SKM-1 treated with dmso at 0.1 percent for 144 hours (cell line): ENCODE data around the gene RNGTT.

Experiments used
- DNase-seq: peaks from one replicate; lab custom pipeline; 2025; ENCODE audit not compliant: unreplicated experiment; lab: John Stamatoyannopoulos, UW

Gene RNGTT

DNA sequence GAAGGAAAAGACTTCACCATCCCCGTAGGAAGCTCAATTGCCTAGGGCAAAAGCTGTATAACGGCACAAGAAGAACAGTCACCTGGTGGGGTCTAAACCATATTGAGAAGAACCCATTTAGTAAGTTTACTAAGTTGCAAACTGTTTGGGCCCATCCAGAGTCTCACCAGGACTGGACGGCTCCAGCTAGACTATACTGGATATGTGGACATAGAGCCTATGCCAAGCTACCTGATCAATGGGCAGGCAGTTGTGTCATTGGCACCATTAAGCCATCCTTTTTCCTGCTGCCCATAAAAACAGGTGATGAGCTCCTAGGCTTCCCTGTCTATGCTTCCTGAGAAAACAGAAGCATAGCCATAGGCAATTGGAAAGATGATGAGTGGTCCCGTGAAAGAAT is 293.9 kb downstream of the RNGTT start:
- DNase-seq = no peak

- DNase-seq = no peak
Measured at GRCh38 chr6:88666901-88667300, 296.5 kb downstream of the RNGTT start.

DNA sequence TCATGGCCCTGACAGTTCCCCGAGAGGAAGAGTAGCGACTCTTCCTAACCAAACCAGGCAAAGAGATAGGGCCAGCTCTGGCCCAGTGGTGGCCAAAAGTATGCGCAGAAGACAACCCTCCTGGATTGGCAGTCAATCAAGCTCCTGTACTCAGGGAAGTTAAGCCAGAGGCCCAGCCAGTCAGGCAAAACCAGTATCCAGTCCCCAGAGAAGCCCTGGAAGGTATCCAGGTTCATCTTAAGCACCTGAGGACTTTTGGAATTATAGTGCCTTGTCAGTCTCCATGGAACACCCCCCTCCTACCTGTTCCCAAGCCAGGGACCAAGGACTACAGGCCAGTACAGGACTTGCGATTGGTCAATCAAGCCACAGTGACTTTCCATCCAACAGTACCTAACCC is 298.3 kb downstream of the RNGTT start:
- no peak for DNase-seq

- no peak for DNase-seq
Measured at GRCh38 chr6:88663801-88664200, 299.6 kb downstream of the RNGTT start.

GRCh38 chr6:88662653-88663174 is 300.7 kb downstream of the RNGTT start:
- DNase-seq = no peak

DNA sequence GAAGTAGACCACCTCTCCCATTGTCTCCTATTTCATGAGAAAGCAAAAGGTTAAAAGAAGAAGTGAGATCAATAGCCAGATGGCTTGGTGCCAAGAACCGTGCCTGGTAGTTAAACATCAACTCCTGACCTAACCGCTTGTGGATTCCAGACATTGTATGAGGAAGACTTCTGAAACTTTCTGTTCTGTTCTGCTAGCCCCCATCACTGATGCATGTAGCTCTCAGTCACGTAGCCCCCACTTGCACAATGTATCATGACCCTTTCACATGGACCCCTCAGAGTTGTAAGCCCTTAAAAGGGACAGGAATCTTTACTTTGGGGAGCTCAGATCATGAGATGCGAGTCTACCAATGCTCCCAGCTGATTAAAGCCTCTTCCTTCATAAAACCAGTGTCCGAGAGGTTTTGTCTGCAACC is 301.2 kb downstream of the RNGTT start:
- no peak for DNase-seq

GRCh38 chr6:88661136-88661535 is 302.3 kb downstream of the RNGTT start:
- DNase-seq = no peak

DNA sequence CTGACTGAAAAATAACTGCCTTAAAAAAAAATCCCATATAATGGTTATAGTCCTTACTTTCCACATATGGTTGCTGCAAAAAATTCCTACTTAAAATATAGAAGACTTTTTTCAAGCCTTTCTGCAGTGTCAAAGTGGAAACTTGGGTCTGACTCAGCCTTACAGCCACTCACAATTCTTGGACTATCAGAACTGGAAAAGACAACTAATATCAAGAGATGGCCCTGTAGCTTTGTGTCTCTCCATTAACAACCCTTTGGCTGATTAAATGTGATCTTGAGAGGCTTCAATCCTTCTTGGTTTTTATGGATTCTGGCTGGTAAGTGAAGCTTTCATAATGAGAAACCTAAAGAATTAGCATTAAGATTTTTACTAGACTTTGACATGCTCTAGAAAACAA is 307.8 kb downstream of the RNGTT start:
- no peak for DNase-seq

- no peak for DNase-seq
Measured at GRCh38 chr6:88653936-88654335, 309.5 kb downstream of the RNGTT start.

- DNase-seq = no peak
Measured at GRCh38 chr6:88651400-88651799, 312.0 kb downstream of the RNGTT start.

DNA sequence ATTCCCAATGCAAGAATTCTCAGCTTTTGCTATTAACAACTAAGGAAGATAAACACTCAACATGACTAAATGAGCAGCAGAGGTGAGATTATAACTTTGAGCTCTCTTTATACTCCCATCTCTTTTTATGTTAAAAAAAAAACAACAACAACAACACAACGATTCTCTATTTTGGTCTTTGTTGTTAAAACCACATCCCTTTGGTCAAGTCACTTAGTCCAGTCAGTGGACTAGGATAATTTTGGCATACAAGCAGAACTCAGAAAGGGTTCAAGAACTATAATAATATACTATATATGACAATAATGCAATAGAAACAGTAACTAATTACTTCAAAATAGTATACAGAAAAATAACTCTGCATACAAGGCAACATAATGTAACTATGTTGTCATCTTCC is 312.4 kb downstream of the RNGTT start:
- DNase-seq = no peak

GRCh38 chr6:88650029-88650619 is 313.3 kb downstream of the RNGTT start:
- no peak for DNase-seq

DNA sequence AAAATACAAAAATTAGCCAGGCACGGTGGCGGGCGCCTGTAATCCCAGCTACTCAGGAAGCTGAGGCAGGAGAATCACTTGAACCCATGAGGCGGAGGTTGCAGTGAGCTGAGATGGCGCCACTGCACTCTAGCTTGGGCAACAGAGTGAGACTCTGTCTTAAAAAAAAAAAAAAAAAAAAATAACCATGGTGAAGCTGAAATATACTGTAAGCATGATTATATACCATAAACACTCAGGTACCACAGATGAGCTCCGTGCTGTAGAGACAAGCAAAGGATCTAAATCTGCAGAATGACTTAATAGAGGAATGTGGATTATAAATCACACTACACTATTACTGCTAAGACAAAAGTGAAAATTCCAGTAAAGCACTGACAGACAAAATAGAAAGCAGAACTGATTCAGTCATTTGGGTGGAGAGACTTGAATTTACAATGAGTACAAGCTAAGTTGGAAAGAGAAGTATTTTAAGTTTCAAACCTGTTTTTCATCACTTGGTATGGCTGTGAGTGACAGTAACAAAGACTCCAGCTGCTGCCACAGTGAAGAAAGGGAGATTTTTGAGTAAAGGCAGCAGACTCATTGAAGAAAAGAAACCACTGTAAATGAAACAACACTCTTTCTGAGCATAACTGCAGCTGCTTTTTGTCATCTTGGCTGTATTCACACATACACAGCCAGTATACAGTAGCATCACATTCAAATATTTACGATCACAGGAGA is 322.1 kb downstream of the RNGTT start:
- DNase-seq = no peak

GRCh38 chr6:88637761-88638545 is 325.5 kb downstream of the RNGTT start:
- DNase-seq = no peak

DNA sequence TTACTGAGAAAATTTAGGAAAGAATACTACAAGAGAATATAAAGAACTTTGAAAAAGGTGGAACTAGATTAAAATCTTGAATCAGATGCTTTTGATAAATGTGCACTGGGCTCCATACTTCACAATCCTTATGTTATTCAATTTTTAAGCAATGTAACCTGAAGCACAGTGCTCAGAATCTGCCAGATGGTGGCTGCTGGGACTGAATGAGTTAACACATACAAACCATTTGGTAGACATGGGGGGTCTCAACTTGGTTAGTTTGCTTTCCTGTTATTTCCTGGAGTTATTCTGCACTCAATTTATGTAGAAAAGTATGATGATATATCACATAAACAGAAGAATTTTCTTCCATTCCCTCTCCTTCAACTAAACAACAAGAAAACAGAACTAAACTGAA is 326.5 kb downstream of the RNGTT start:
- no peak for DNase-seq

GRCh38 chr6:88633782-88634181 is 329.6 kb downstream of the RNGTT start:
- no peak for DNase-seq

GRCh38 chr6:88631830-88632229 is 331.6 kb downstream of the RNGTT start:
- DNase-seq = no peak

- no peak for DNase-seq
Measured at GRCh38 chr6:88629838-88630494, 333.5 kb downstream of the RNGTT start.

- no peak for DNase-seq
Measured at GRCh38 chr6:88626460-88626859, 337.0 kb downstream of the RNGTT start.

GRCh38 chr6:88623531-88623930 is 339.9 kb downstream of the RNGTT start:
- DNase-seq = no peak

- DNase-seq = no peak
Measured at GRCh38 chr6:88619951-88620350, 343.5 kb downstream of the RNGTT start.
